Mesendoderm (in vitro differentiated cells): ENCODE results near the gene PCDHB8.
"Not testable (repeated sequence)": the region's sequence is repeated elsewhere in the genome, so short reads cannot be mapped to it uniquely, and the experiment has no call there.

Source experiments
- DNase-seq: peaks from one replicate; pipeline ENCODE4 v3.0.0; 2013
- H2AK5ac ChIP-seq: 2 replicates; pipeline ENCODE4 v1.6.1; 2013; ENCODE audit warnings: low read length, inconsistent platforms
- H2BK120ac ChIP-seq: 2 replicates; pipeline ENCODE4 v1.6.1; 2013; ENCODE audit warnings: low read depth, mild to moderate bottlenecking, low read length, moderate library complexity, mixed read lengths
- H2BK15ac ChIP-seq: replicated peaks from 2 replicates; pipeline ENCODE4 v1.6.1; 2013; ENCODE audit warnings: low read depth, mild to moderate bottlenecking, moderate library complexity
- H2BK5ac ChIP-seq: 2 replicates; pipeline ENCODE4 v1.6.1; 2013; ENCODE audit warnings: low read length, inconsistent platforms
- H3K18ac ChIP-seq: 2 replicates; pipeline ENCODE4 v1.6.1; 2013; ENCODE audit warnings: mild to moderate bottlenecking, low read length, mixed read lengths
- H3K23ac ChIP-seq: one replicate; pipeline ENCODE4 v1.6.1; 2013; ENCODE audit warnings: low read length
- H3K27ac ChIP-seq: 2 replicates; pipeline ENCODE4 v1.5.1; 2013; ENCODE audit warnings: low read depth, mild to moderate bottlenecking, inconsistent platforms, low read length, moderate library complexity
- H3K27me3 ChIP-seq: 2 replicates; pipeline ENCODE4 v1.6.1; 2013; ENCODE audit warnings: low read length, control low read depth, mild to moderate bottlenecking, inconsistent platforms; ENCODE audit not compliant: insufficient read depth, poor library complexity
- H3K36me3 ChIP-seq: 2 replicates; pipeline ENCODE4 v1.6.1; 2013; ENCODE audit warnings: low read length, inconsistent platforms; ENCODE audit not compliant: control insufficient read depth, insufficient read depth
- H3K4ac ChIP-seq: one replicate; pipeline ENCODE4 v1.6.1; 2013; ENCODE audit warnings: low read depth, mild to moderate bottlenecking, low read length, moderate library complexity
- H3K4me1 ChIP-seq: 2 replicates; pipeline ENCODE4 v1.6.1; 2013; ENCODE audit warnings: low read depth, low read length, inconsistent platforms; ENCODE audit not compliant: control insufficient read depth
- H3K4me2 ChIP-seq: 2 replicates; pipeline ENCODE4 v1.6.1; 2013; ENCODE audit warnings: low read length
- H3K4me3 ChIP-seq: 2 replicates; pipeline ENCODE4 v1.5.1; 2013; ENCODE audit warnings: mild to moderate bottlenecking, low read length
- H3K56ac ChIP-seq: one replicate; pipeline ENCODE4 v1.6.1; 2013; ENCODE audit warnings: low read length
- H3K79me1 ChIP-seq: 2 replicates; pipeline ENCODE4 v1.6.1; 2013; ENCODE audit warnings: low read length, inconsistent platforms
- H3K79me2 ChIP-seq: 2 replicates; pipeline ENCODE4 v1.6.1; 2013; ENCODE audit warnings: mild to moderate bottlenecking, low read length; ENCODE audit not compliant: control insufficient read depth, insufficient read depth
- H3K9ac ChIP-seq: 2 replicates; pipeline ENCODE4 v1.6.1; 2013; ENCODE audit warnings: low read length, inconsistent platforms
- H4K5ac ChIP-seq: one replicate; pipeline ENCODE4 v1.6.1; 2013; ENCODE audit warnings: low read length
- H4K8ac ChIP-seq: one replicate; pipeline ENCODE4 v1.6.1; 2013; ENCODE audit warnings: low read depth, mild to moderate bottlenecking, control low read depth, low read length, moderate library complexity
- WGBS: extraction: QIAGEN DNeasy Blood & Tissue Kit; methylation state at CpG from one replicate; pipeline ENCODE4 v1.1.7; 2013; ENCODE audit warnings: low lambda C conversion rate, missing lambda C conversion rate; ENCODE audit not compliant: insufficient coverage; ENCODE audit errors: extremely low coverage; 5-methylcytosine and 5-hydroxymethylcytosine counted together

The PCDHB8 gene

GRCh38 chr5:141196363-141196762 is 18.8 kb downstream of the PCDHB8 start:
- Histone ChIP-seq H2AK5ac (no peak overlapping the region), H2BK120ac (no peak overlapping the region), H2BK5ac (no peak overlapping the region), H3K4me2 (no peak overlapping the region), H3K4me1 (no peaks in the 10 kb centered on the region), H2BK15ac (no peak overlapping the region), H3K23ac (no peak overlapping the region), H3K27me3 (no peaks in the 10 kb centered on the region), H3K9ac (no peak overlapping the region), H4K8ac (no peak overlapping the region), H3K4ac (no peak overlapping the region), H3K36me3 (no peaks in the 10 kb centered on the region), H4K5ac (no peak overlapping the region), H3K27ac (no peak overlapping the region), H3K4me3 (no peak overlapping the region), H3K56ac (no peak overlapping the region), H3K79me2 (no peaks in the 10 kb centered on the region), H3K18ac (no peak overlapping the region), H3K79me1 (no peaks in the 10 kb centered on the region)
- WGBS, result no CpG with 5 or more reads among the region's 3 CpGs
- no peak for DNase-seq

DNA sequence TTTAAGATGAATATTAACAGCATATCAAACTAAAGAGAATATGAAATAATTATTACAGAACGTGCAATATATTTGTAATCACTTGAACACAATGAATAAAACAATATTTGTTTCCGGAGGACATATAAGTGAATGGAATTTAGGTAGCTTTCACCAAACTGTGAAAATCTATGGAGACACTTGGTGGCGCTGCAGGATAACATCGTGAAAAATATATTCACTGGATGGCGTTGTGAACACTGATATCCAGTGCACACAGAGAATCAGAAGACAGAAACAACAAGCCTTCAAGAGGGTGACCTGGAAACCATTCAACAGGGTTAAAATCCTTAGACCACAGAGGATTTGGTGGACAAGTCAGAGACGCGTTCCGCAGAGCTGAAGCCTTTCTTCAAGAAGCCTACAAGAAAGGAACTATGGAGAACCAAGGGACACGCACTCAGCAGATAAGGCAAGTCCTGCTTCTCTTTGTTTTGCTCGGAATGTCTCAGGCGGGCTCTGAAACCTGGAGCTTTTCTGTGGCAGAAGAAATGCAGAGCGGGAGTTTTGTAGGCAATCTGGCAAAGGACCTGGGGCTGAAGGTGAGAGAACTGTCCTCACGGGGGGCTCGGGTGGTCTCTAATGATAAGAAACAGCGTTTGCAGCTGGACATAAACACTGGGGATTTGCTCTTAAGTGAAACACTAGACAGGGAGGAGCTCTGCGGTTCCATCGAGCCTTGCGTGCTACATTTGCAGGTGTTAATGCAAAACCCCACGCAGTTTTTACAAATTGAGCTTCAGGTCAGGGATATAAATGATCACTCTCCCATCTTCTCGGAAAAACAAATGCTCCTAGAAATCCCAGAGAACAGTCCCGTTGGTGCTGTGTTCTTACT is 22.0 kb downstream of the PCDHB8 start, which contains the start of gene PCDHB11:
PCDHB11 (plus strand) TSS at position 269 of the 877 bp plus-strand sequence; CDS start at position 417, 148 bp downstream.
- Histone ChIP-seq H2AK5ac (no peak within 1 kb of the TSS), H3K79me1 (no peaks in the 10 kb centered on the region), H3K27me3 (no peaks in the 10 kb centered on the region), H2BK5ac (no peak within 1 kb of the TSS), H4K5ac (no peak within 1 kb of the TSS), H3K23ac (no peak within 1 kb of the TSS), H2BK120ac (no peak within 1 kb of the TSS), H3K56ac (no peak within 1 kb of the TSS), H4K8ac (no peak within 1 kb of the TSS), H3K4me3 (no peak within 1 kb of the TSS), H3K36me3 (no peaks in the 10 kb centered on the region), H3K4me2 (no peak within 1 kb of the TSS), H2BK15ac (no peak within 1 kb of the TSS), H3K9ac (no peak within 1 kb of the TSS), H3K4ac (no peak within 1 kb of the TSS), H3K27ac (no peak within 1 kb of the TSS), H3K4me1 (no peaks in the 10 kb centered on the region), H3K18ac (no peak within 1 kb of the TSS), H3K79me2 (no peaks in the 10 kb centered on the region)
- no CpG with 5 or more reads among the region's 21 CpGs for WGBS
- DNase-seq, result peak; percentile 46

- H3K79me2 ChIP-seq, H3K23ac ChIP-seq, H3K36me3 ChIP-seq, H2BK120ac ChIP-seq, H3K18ac ChIP-seq, H3K4me3 ChIP-seq, H2BK5ac ChIP-seq, H4K5ac ChIP-seq, H3K27me3 ChIP-seq, H3K4ac ChIP-seq, H2BK15ac ChIP-seq, H4K8ac ChIP-seq, H3K56ac ChIP-seq, DNase-seq, H3K9ac ChIP-seq, H3K79me1 ChIP-seq, H3K4me1 ChIP-seq, H3K4me2 ChIP-seq, H3K27ac ChIP-seq, H2AK5ac ChIP-seq: not testable (repeated sequence)
- no CpG with 5 or more reads among the region's 38 CpGs for WGBS
Measured at GRCh38 chr5:141201126-141201525, 23.5 kb downstream of the PCDHB8 start.

- not testable (repeated sequence) for H2BK15ac ChIP-seq, H3K4me2 ChIP-seq, H3K79me2 ChIP-seq, H3K27me3 ChIP-seq, H2BK5ac ChIP-seq, H4K8ac ChIP-seq, H2AK5ac ChIP-seq, H3K4me3 ChIP-seq, H2BK120ac ChIP-seq, H4K5ac ChIP-seq, H3K56ac ChIP-seq, H3K23ac ChIP-seq, H3K4ac ChIP-seq, DNase-seq, H3K4me1 ChIP-seq, H3K9ac ChIP-seq, H3K18ac ChIP-seq, H3K36me3 ChIP-seq, H3K79me1 ChIP-seq, H3K27ac ChIP-seq
- no CpG with 5 or more reads among the region's 35 CpGs for WGBS
Measured at GRCh38 chr5:141201646-141202045, 24.1 kb downstream of the PCDHB8 start.

DNA sequence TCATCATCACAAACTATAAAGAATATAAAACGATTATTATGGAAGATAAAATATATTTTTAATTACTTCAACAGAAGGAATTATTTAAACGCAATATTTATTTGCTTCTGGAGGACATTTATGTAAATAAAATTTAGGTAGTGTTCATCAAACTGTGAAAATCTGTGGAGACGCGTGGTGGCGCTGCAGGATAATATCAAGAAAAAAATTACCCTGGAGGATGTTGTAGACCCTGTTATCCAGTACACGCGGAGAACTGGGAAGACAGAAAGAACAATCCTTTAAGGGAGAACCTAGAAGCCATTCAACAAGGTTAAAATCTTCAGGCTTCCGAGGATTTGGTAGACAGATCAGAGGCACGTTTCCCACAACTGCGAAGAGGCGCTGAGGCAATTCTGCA is 30.9 kb downstream of the PCDHB8 start, which contains the start of gene PCDHB12:
PCDHB12 (plus strand) TSS at position 242 of the 400 bp plus-strand sequence. CDS start 189 bp downstream, outside the sequence.
- no peaks in the 10 kb centered on the region for H3K4me1 ChIP-seq
- no peak within 1 kb of the TSS for H3K9ac ChIP-seq
- no peaks in the 10 kb centered on the region for H3K36me3 ChIP-seq
- no peak within 1 kb of the TSS for H3K18ac ChIP-seq
- H4K5ac ChIP-seq, result no peak within 1 kb of the TSS
- H3K23ac ChIP-seq, result no peak within 1 kb of the TSS
- H3K79me2 ChIP-seq, result no peaks in the 10 kb centered on the region
- H2BK15ac ChIP-seq, result no peak within 1 kb of the TSS
- peak within 1 kb of the TSS; percentile 39 for H4K8ac ChIP-seq
- no peak within 1 kb of the TSS for H2BK120ac ChIP-seq
- no peak within 1 kb of the TSS for H3K4ac ChIP-seq
- H3K27ac ChIP-seq, result no peak within 1 kb of the TSS
- no peak within 1 kb of the TSS for H2BK5ac ChIP-seq
- H3K4me3 ChIP-seq, result no peak within 1 kb of the TSS
- DNase-seq, result peak; percentile 45
- no peak within 1 kb of the TSS for H2AK5ac ChIP-seq
- WGBS, result no CpG with 5 or more reads among the region's 11 CpGs
- no peaks in the 10 kb centered on the region for H3K27me3 ChIP-seq
- H3K79me1 ChIP-seq, result no peaks in the 10 kb centered on the region
- no peak within 1 kb of the TSS for H3K56ac ChIP-seq
- no peak within 1 kb of the TSS for H3K4me2 ChIP-seq
